ENCODE results near the gene ATP10A.

GRCh38 chr15:25682340-25682739 lies 180.8 kb downstream of the ATP10A start:
- TF ChIP-seq CTCF (IDR thresholded peaks at IDR 0.05) (no peak), POLR2AphosphoS5 (IDR thresholded peaks at IDR 0.05; ENCODE audit: insufficient read depth in 1 of 2, low read depth in 1 of 2) (no peak)
